NCI-H1092 (cell line): ENCODE results near the gene ULBP1.
"Not testable (repeated sequence)": the region's sequence is repeated elsewhere in the genome, so short reads cannot be mapped to it uniquely, and the experiment has no call there.

Experiments used
- DNase-seq: peaks from one replicate; lab custom pipeline; 2025; lab: John Stamatoyannopoulos, UW

The ULBP1 gene

GRCh38 chr6:149933461-149933860, 30.3 kb upstream of the ULBP1 start:
- no peak for DNase-seq

DNA sequence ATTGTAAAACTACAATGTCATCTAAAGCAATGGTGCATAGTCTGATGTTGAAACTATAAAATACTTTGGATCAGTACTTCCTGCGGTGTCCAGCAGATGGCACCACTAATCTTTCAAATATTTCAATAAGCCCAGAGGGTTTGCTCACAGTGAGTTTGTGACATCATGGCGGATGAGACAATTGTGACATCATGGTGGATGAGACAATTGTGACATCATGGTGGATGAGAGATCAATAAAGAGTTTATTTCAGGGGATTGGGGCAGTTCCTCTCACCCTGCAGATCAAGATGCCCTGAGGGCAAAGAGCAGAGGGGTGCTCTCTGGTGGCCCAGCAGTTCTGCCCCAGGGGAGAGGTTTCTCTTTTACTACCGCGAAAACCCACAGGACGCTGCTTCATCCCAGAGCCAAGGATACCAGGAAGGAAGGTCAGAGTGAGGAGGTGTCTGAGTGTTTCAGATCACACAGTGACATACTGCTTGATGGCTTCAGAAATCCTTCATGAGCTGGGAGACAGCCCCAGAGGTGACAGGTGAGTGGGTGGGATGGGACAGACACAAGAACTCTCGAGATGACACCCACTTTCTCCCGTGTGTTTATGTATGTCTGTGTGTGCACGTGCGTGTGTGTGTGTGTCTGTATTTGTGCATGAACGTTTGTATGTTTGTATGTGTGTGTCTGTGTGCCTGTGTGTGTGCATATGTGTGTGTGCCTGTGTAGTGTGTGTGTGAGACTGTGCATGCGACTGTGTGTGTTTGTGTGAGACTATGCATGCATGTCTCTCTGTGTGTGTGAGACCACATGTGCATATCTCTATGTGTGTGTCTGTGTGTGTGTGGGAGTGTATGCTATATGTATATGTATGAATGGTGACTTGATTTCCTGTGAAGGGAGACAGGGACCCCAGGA, 29.2 kb upstream of the ULBP1 start:
- DNase-seq, result peak; percentile 45

DNA sequence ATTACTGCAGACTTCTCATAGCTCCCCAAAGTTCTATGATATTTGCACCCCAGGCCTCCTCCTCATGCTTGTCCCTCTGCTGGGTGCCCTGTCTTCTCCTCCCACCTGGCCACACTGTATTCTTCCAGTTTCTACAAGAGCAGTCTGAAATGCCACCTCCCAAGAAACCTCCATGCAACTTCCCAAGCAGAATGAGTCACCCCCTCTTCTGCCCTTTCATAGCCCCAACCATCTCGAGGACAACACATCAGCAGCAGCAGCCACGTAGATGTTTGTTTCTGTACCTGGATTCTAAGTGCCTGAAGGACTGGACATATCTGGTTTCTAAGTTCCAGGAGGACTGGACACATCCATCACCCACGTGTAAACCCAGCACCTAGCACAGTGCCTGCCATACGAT, 28.5 kb upstream of the ULBP1 start:
- DNase-seq, result no peak

GRCh38 chr6:149935668-149936067, 28.1 kb upstream of the ULBP1 start:
- DNase-seq, result no peak

- no peak for DNase-seq
These were observed 27.0 kb upstream of the ULBP1 start for GRCh38 chr6:149936743-149937142.

GRCh38 chr6:149938013-149938570, 25.7 kb upstream of the ULBP1 start:
- not testable (repeated sequence) for DNase-seq

DNA sequence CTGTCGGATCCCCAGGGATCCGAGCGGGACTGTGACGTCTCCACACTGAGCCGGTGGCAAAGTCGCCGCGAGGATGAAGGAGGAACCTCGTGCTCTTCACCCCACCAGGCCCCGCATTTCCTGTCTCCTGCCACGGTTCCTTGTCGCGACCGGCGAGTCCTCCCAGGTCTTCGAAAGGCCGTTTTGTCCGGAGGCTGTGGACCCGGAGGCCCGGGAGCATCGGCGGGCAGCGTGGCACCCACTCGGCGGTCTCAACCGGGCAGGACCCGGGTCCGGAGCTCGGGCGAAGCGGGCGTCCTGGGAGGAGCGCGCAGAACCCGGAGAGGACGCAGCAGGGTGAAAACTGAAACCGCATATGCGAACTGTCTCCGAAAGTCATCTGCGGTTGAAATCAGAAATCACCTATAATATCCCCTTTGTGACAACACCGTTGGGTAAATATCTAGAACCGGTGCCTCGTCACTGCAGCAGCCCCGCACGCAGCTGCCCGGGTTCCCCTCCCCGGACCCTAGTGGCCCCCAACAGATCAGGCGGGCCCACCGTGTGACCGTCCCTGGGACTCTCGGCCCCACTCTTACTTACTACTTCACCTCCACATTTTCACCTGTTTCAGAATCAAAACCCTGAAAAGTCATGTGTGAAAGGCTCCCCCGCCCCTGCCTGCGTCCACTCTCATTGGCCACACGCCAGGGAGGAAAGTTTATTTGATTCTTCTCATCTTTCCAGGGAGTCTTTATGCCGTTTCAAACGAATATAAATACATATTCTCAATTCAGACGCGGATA, 25.0 kb upstream of the ULBP1 start:
- no peak for DNase-seq

- DNase-seq, result no peak
These were observed 24.4 kb upstream of the ULBP1 start for GRCh38 chr6:149939356-149939648.

- no peak for DNase-seq
These were observed 23.7 kb upstream of the ULBP1 start for GRCh38 chr6:149939909-149940671.

GRCh38 chr6:149940672-149940982, 23.1 kb upstream of the ULBP1 start:
- DNase-seq, result no peak

DNA sequence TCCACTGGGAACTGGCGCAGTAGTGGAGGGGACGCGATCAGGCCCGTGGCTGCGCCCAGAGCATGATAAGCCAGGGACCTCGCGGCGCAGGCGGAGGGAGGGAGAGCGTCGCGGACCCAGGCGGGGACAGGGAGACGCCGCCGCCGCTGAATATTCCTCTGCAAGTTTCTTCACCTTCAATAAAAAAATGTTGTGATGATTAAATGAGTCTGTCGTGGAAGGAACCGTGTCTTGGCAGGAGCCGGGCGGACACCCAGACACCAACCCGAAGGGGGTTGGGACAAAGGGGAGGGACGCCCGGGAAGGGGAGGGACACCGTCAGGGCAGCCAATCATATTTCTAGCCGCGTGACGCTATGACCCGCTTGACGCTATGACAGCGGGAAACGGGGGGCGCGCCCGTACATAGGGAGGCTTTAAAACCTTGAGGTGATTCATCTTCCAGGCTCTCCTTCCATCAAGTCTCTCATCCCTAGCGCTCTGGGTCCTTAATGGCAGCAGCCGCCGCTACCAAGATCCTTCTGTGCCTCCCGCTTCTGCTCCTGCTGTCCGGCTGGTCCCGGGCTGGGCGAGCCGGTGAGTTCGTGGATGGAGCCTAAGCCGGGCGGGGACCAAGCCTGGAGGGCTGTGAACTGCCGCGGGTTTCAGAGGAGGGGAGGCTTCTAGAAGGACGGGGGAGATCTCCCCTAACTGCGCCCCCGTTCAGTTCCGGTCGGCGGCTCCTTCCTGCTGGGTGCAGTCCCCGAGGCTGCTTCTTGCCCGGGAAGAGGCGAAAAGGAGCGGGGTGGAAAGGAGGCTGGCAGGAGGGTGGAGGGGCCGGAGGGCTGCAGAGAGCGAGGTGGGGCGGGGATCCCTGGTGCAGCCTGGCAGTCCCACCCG, 21.9 kb upstream of the ULBP1 start, which contains the start of gene ULBP2:
TSS of gene ULBP2 (plus strand) at position 432 of the 878 bp plus-strand sequence. CDS start at position 491, 59 bp downstream.
- peak; percentile 73 for DNase-seq

GRCh38 chr6:149942461-149942829, 21.3 kb upstream of the ULBP1 start:
- no peak for DNase-seq

GRCh38 chr6:149943321-149943720, 20.4 kb upstream of the ULBP1 start:
- DNase-seq, result not testable (repeated sequence)

- not testable (repeated sequence) for DNase-seq
These were observed 18.5 kb upstream of the ULBP1 start for GRCh38 chr6:149945276-149945675.

GRCh38 chr6:149946631-149947030, 17.1 kb upstream of the ULBP1 start:
- DNase-seq, result not testable (repeated sequence)

GRCh38 chr6:149947533-149947932, 16.2 kb upstream of the ULBP1 start:
- not testable (repeated sequence) for DNase-seq

GRCh38 chr6:149948011-149948410, 15.7 kb upstream of the ULBP1 start:
- no peak for DNase-seq

GRCh38 chr6:149948616-149949015, 15.1 kb upstream of the ULBP1 start:
- DNase-seq, result no peak

GRCh38 chr6:149950423-149950822, 13.3 kb upstream of the ULBP1 start:
- DNase-seq, result no peak

GRCh38 chr6:149951096-149951495, 12.6 kb upstream of the ULBP1 start:
- no peak for DNase-seq

- DNase-seq, result no peak
These were observed 12.1 kb upstream of the ULBP1 start for GRCh38 chr6:149951626-149952025.
